HCT116 (cell line): ENCODE data around the gene ISCU. TPM values are rescaled to one million over a fixed set of nuclear protein-coding genes. Genes with fewer than 3 reads are reported as not detected.

Source experiments
- ATAC-seq: fragments of 200-7000 bp; cut with Tn5 transposase; 2 replicates; pipeline ENCODE4 v1.9.1; 2020; ENCODE audit warnings: mild to moderate bottlenecking, moderate library complexity
- BruUV-seq: library from RNA; stranded (reverse); fragments of 400-500 nt; replicated peaks from 2 replicates; lab custom pipeline; 2021; lab: Mats Ljungman, UMichigan
- CTCF ChIA-PET: fragments of 300-600 bp; sonication (Branson Sonifier 250); formaldehyde crosslinking; loops from one replicate; lab custom pipeline; 2021; ENCODE audit warnings: antibody characterized with exemption; lab: Charles Lee
- POLR2A ChIA-PET: fragments of 300-600, 350-600 bp; sonication (Branson Sonifier 250); formaldehyde crosslinking; loops from one replicate; lab custom pipeline; 2021; ENCODE audit warnings: antibody characterized with exemption; lab: Charles Lee
- RAD21 ChIA-PET, 2 experiments: fragments of 300-600 bp; sonication (Branson Sonifier 250); formaldehyde crosslinking; loops; one replicate each; lab custom pipeline; 2023; ENCODE audit warnings: low total read pairs in 2 of 2; ENCODE audit not compliant: uncharacterized antibody in 2 of 2, unreplicated experiment in 2 of 2, low non-redundant PET in 1 of 2; lab: Charles Lee
- DNase-seq: peaks from one replicate; pipeline ENCODE4 v3.0.0-alpha.2; 2010; ENCODE audit warnings: low read depth, low spot score
- H2AFZ ChIP-seq: fragments of 200-600 bp; shearing (Covaris generic), sonication (generic); 2 replicates; pipeline ENCODE4 v1.6.1; 2017; ENCODE audit warnings: low read depth, mixed run types, mixed read lengths, antibody characterized with exemption, low read length; ENCODE audit not compliant: poor library complexity, severe bottlenecking
- H3K27ac ChIP-seq: 2 replicates; pipeline ENCODE4 v1.5.1; 2012; ENCODE audit warnings: low read depth, low read length
- H3K27me3 ChIP-seq: fragments of 200-600 bp; sonication (generic); 2 replicates; pipeline ENCODE4 v1.6.1; 2016; ENCODE audit warnings: mixed run types, low read length, mixed read lengths; ENCODE audit not compliant: insufficient read depth
- H3K36me3 ChIP-seq, 2 experiments: fragments of 200-500 bp in 1 of 2; fragments of 200-600 bp in 1 of 2; sonication (Bioruptor generic) in 1 of 2; sonication (generic) in 1 of 2; 2 replicates each; pipeline versions ENCODE4 v1.5.1 to v1.6.1; 2014 to 2016; ENCODE audit warnings: low read length in 2 of 2, inconsistent platforms in 1 of 2, mixed read lengths in 1 of 2, mixed run types in 1 of 2; ENCODE audit not compliant: insufficient read depth in 2 of 2, control insufficient read depth in 1 of 2
- H3K4me1 ChIP-seq, 2 experiments: fragments of 200-600 bp in 1 of 2; sonication (generic) in 1 of 2; 2 replicates each; pipeline versions ENCODE4 v1.5.1 to v1.6.1; 2012 to 2017; ENCODE audit warnings: low read length in 2 of 2, inconsistent platforms in 1 of 2, mild to moderate bottlenecking in 1 of 2, mixed read lengths in 1 of 2, mixed run types in 1 of 2, moderate library complexity in 1 of 2; ENCODE audit not compliant: insufficient read depth in 2 of 2, control insufficient read depth in 1 of 2
- H3K4me2 ChIP-seq: fragments of 200-600 bp; sonication (generic); 2 replicates; pipeline ENCODE4 v1.6.1; 2017; ENCODE audit warnings: mixed run types, low read length, mixed read lengths
- H3K4me3 ChIP-seq, 2 experiments: fragments of 200-600 bp in 1 of 2; sonication (generic) in 1 of 2; replicated peaks in 1 of 2; 2 replicates each; pipeline ENCODE4 v1.5.1; 2011 to 2016; ENCODE audit warnings: low read length in 2 of 2, control low read depth in 1 of 2, low read depth in 1 of 2, mild to moderate bottlenecking in 1 of 2, mixed read lengths in 1 of 2, mixed run types in 1 of 2
- H3K79me2 ChIP-seq: fragments of 200-600 bp; sonication (generic); 2 replicates; pipeline ENCODE4 v1.6.1; 2017; ENCODE audit warnings: mild to moderate bottlenecking, mixed run types, low read length, moderate library complexity, mixed read lengths; ENCODE audit not compliant: insufficient read depth
- H3K9ac ChIP-seq: fragments of 200-600 bp; sonication (generic); 2 replicates; pipeline ENCODE4 v1.6.1; 2016; ENCODE audit warnings: low read length, mixed read lengths
- H3K9me2 ChIP-seq: fragments of 200-600 bp; sonication (generic), shearing (Covaris generic); 2 replicates; pipeline ENCODE4 v1.6.1; 2017; ENCODE audit warnings: mixed run types, mild to moderate bottlenecking, moderate library complexity; ENCODE audit not compliant: insufficient read depth
- H3K9me3 ChIP-seq, 2 experiments: fragments of 200-500 bp in 1 of 2; fragments of 200-600 bp in 1 of 2; sonication (Bioruptor generic) in 1 of 2; sonication (generic) in 1 of 2; 2 replicates each; pipeline ENCODE4 v1.6.1; 2014 to 2017; ENCODE audit warnings: low read length in 2 of 2, mixed read lengths in 2 of 2, inconsistent platforms in 1 of 2, low read depth in 1 of 2, mild to moderate bottlenecking in 1 of 2, mixed run types in 1 of 2, moderate library complexity in 1 of 2; ENCODE audit not compliant: control insufficient read depth in 1 of 2, insufficient read depth in 1 of 2
- H4K20me1 ChIP-seq: fragments of 200-600 bp; sonication (generic), shearing (Covaris generic); 2 replicates; pipeline ENCODE4 v1.6.1; 2017; ENCODE audit warnings: mixed run types, mild to moderate bottlenecking, moderate library complexity; ENCODE audit not compliant: insufficient read depth
- ATF3 ChIP-seq: IDR thresholded peaks from 2 replicates; pipeline ENCODE4 v1.6.1; 2012
- CBX3 ChIP-seq: IDR thresholded peaks from 2 replicates; pipeline ENCODE4 v1.6.1; 2012; ENCODE audit warnings: low read depth
- CTCF ChIP-seq, 3 experiments: fragments of 200-600 bp in 1 of 3; sonication (generic) in 1 of 3; IDR thresholded peaks in 2 of 3; conservative IDR thresholded peaks in 1 of 3; 2 replicates each; pipeline ENCODE4 v1.5.1; 2012 to 2017; ENCODE audit warnings: low read depth in 2 of 3, low read length in 2 of 3, antibody characterized with exemption in 1 of 3, borderline replicate concordance in 1 of 3, control low read depth in 1 of 3, mild to moderate bottlenecking in 1 of 3, mixed read lengths in 1 of 3, mixed run types in 1 of 3, moderate library complexity in 1 of 3; ENCODE audit not compliant: insufficient read depth in 1 of 3
- EGR1 ChIP-seq: IDR thresholded peaks from 2 replicates; pipeline ENCODE4 v1.6.1; 2012; ENCODE audit warnings: low read depth
- ELF1 ChIP-seq: IDR thresholded peaks from 2 replicates; pipeline ENCODE4 v1.6.1; 2012; ENCODE audit warnings: low read depth, borderline replicate concordance
- EZH2phosphoT487 ChIP-seq: fragments of 200-600 bp; IDR thresholded peaks from 2 replicates; pipeline ENCODE4 v1.6.1; 2018; ENCODE audit warnings: antibody characterized with exemption, borderline replicate concordance
- JUND ChIP-seq: IDR thresholded peaks from 2 replicates; pipeline ENCODE4 v1.6.1; 2012
- MAX ChIP-seq: IDR thresholded peaks from 2 replicates; pipeline ENCODE4 v1.6.1; 2012
- POLR2AphosphoS5 ChIP-seq: IDR thresholded peaks from 2 replicates; pipeline ENCODE4 v1.6.1; 2011; ENCODE audit warnings: mild to moderate bottlenecking, low read depth, low read length, moderate library complexity
- RAD21 ChIP-seq: IDR thresholded peaks from 2 replicates; pipeline ENCODE4 v1.6.1; 2012; ENCODE audit warnings: low read depth, mild to moderate bottlenecking
- REST ChIP-seq: IDR thresholded peaks from 2 replicates; pipeline ENCODE4 v1.6.1; 2012; ENCODE audit warnings: low read depth
- SIN3A ChIP-seq: IDR thresholded peaks from 2 replicates; pipeline ENCODE4 v1.6.1; 2012; ENCODE audit warnings: low read depth
- SP1 ChIP-seq: IDR thresholded peaks from 2 replicates; pipeline ENCODE4 v1.6.1; 2012; ENCODE audit warnings: low read depth
- SRF ChIP-seq: IDR thresholded peaks from 2 replicates; pipeline ENCODE4 v1.6.1; 2012; ENCODE audit warnings: low read depth
- TCF7L2 ChIP-seq: IDR thresholded peaks from 2 replicates; pipeline ENCODE4 v1.7.0; 2011; ENCODE audit warnings: borderline replicate concordance, inconsistent platforms; ENCODE audit not compliant: insufficient read depth, insufficient read length; ENCODE audit errors: extremely low read depth
- YY1 ChIP-seq: IDR thresholded peaks from 2 replicates; pipeline ENCODE4 v1.6.1; 2011; ENCODE audit warnings: low read length, low read depth, moderate library complexity, mild to moderate bottlenecking; ENCODE audit not compliant: insufficient replicate concordance; ENCODE audit errors: extremely low read depth
- ZBTB33 ChIP-seq: IDR thresholded peaks from 2 replicates; pipeline ENCODE4 v1.6.1; 2011; ENCODE audit warnings: mild to moderate bottlenecking, low read length, moderate library complexity; ENCODE audit not compliant: insufficient replicate concordance; ENCODE audit errors: extremely low read depth
- ZFX ChIP-seq: fragments of 450-650 bp; IDR thresholded peaks from 2 replicates; pipeline ENCODE4 v1.6.1; 2017
- ZNF274 ChIP-seq: fragments of 200-500 bp; sonication (Bioruptor generic); IDR thresholded peaks from 2 replicates; pipeline ENCODE4 v1.6.1; 2014; ENCODE audit warnings: mild to moderate bottlenecking, low read depth, low read length, inconsistent platforms
- intact Hi-C: fragments of 100-400 bp; cut with micrococcal nuclease; formaldehyde crosslinking; loops from 2 replicates; pipeline ENCODE4 v1.10.0; 2022
- total RNA-seq: library from RNA; stranded (reverse); gene quantifications from one replicate; pipeline ENCODE4 v1.2.1, GENCODE V29; 2021; ENCODE audit not compliant: unreplicated experiment

Gene ISCU
- total RNA-seq, 1 experiment from 2014 or later: 89.6 TPM

- Histone ChIP-seq H3K36me3 (no peaks in the 10 kb centered on the region), H3K4me1 (peaks cover 15 to 29% of the 10 kb centered on the region in 2 experiments), H2AFZ (no peak overlapping the region), H3K27ac (no peak overlapping the region), H3K4me2 (peak overlapping the region; percentile 69; the same call in 1 of the 2 replicates), H3K9me3 (peaks cover 0 to 6% of the 10 kb centered on the region in 2 experiments; a peak in 1 of 4 replicates), H3K9me2 (no peaks in the 10 kb centered on the region), H3K27me3 (no peaks in the 10 kb centered on the region), H4K20me1 (no peaks in the 10 kb centered on the region), H3K9ac (no peak overlapping the region), H3K79me2 (no peaks in the 10 kb centered on the region), H3K4me3 (no peak overlapping the region)
- POLR2A ChIA-PET: no interaction called here
- TF ChIP-seq MAX: no peak
- no peak for TF ChIP-seq POLR2AphosphoS5
- no peak for TF ChIP-seq ZNF274
- no peak for TF ChIP-seq ZBTB33
- no peak for TF ChIP-seq EGR1
- TF ChIP-seq SP1: no peak
- no peak for TF ChIP-seq ZFX
- TF ChIP-seq YY1: no peak
- TF ChIP-seq SIN3A: no peak
- no peak for TF ChIP-seq ATF3
- no peak for TF ChIP-seq ELF1
- no peak for TF ChIP-seq SRF
- TF ChIP-seq CBX3: no peak
- no peak for TF ChIP-seq TCF7L2
- no peak for TF ChIP-seq REST
- TF ChIP-seq CTCF (IDR thresholded peaks at IDR 0.05 in 2 of 3, conservative IDR thresholded peaks at IDR 0.05 in 1 of 3; ENCODE audit: borderline replicate concordance in 1 of 3, insufficient read depth in 1 of 3, low read depth in 2 of 3, low read length in 2 of 3): no peak
- no peak for TF ChIP-seq RAD21
- no peak for TF ChIP-seq EZH2phosphoT487
- no peak for TF ChIP-seq JUND
- no TSS peak for BruUV-seq
- intact Hi-C loops: loop anchor here (10.0 kb wide), 2 partner anchors 279 to 699 kb away; partner anchors contain the start of gene CMKLR1
- DNase-seq: no peak
- ATAC-seq: no peak
- CTCF ChIA-PET: no interaction called here
- RAD21 ChIA-PET: no interaction called here
Measured at GRCh38 chr12:108613548-108613947, 51.2 kb downstream of the ISCU start.
